ENCODE results near the gene RAC3.

GRCh38 chr17:82016875-82017459 lies 14.5 kb upstream of the RAC3 start:
- TF ChIP-seq, protein P1, sequence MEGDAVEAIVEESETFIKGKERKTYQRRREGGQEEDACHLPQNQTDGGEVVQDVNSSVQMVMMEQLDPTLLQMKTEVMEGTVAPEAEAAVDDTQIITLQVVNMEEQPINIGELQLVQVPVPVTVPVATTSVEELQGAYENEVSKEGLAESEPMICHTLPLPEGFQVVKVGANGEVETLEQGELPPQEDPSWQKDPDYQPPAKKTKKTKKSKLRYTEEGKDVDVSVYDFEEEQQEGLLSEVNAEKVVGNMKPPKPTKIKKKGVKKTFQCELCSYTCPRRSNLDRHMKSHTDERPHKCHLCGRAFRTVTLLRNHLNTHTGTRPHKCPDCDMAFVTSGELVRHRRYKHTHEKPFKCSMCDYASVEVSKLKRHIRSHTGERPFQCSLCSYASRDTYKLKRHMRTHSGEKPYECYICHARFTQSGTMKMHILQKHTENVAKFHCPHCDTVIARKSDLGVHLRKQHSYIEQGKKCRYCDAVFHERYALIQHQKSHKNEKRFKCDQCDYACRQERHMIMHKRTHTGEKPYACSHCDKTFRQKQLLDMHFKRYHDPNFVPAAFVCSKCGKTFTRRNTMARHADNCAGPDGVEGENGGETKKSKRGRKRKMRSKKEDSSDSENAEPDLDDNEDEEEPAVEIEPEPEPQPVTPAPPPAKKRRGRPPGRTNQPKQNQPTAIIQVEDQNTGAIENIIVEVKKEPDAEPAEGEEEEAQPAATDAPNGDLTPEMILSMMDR (IDR thresholded peaks at IDR 0.05), result no peak
- TF ChIP-seq POLR2AphosphoS5 (IDR thresholded peaks at IDR 0.05), result no peak
